Hepatocyte (in vitro differentiated cells): ENCODE data around the gene CRYBG3.

ENCODE experiments used
- EZH2 ChIP-seq: fragments of 200-600 bp; sonication (generic); IDR thresholded peaks from 2 replicates; pipeline ENCODE4 v1.6.1; 2016; ENCODE audit warnings: antibody characterized with exemption, mild to moderate bottlenecking, borderline replicate concordance
- EZH2phosphoT487 ChIP-seq: fragments of 200-600 bp; sonication (generic); IDR thresholded peaks from one replicate; pipeline ENCODE4 v1.6.1; 2018; ENCODE audit warnings: antibody characterized with exemption, mild to moderate bottlenecking, low read depth, moderate library complexity; ENCODE audit not compliant: unreplicated experiment, severe bottlenecking

DNA sequence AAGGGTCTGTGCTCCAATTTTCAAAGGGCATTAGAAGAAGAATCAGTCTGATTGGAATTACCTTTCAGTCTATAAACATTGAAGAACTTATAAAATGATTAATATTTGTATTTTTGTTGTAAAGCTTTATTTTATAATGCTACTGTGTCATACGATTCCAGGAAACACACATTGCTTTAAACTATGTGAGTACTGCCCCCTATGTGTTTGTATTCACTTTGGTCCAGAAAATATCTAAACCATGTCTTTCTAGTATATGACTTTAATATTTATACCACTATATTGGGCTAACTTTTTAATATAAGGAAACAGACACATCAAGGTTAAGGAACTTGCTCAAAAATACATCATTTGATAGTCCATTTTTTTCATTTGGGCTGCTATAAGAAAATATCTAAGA lies 153.7 kb downstream of the CRYBG3 start:
- no peak for TF ChIP-seq EZH2
- TF ChIP-seq EZH2phosphoT487 = no peak
